ENCODE results near the gene AGBL4.

The AGBL4 gene

GRCh38 chr1:48680411-48681035 is 1343.2 kb downstream of the AGBL4 start:
- no peak for DNase-seq (ENCODE audit: low read depth)

GRCh38 chr1:48679859-48680258 is 1343.9 kb downstream of the AGBL4 start:
- DNase-seq (ENCODE audit: low read depth): no peak

GRCh38 chr1:48678710-48679505 is 1344.8 kb downstream of the AGBL4 start:
- no peak for DNase-seq (ENCODE audit: low read depth)

GRCh38 chr1:48677306-48678287 is 1346.2 kb downstream of the AGBL4 start:
- DNase-seq (ENCODE audit: low read depth): no peak

- DNase-seq (ENCODE audit: low read depth): no peak
Measured at GRCh38 chr1:48676822-48677221, 1346.9 kb downstream of the AGBL4 start.

GRCh38 chr1:48676376-48676775 is 1347.4 kb downstream of the AGBL4 start:
- no peak for DNase-seq (ENCODE audit: low read depth)

- DNase-seq (ENCODE audit: low read depth): no peak
Measured at GRCh38 chr1:48675251-48675650, 1348.5 kb downstream of the AGBL4 start.

GRCh38 chr1:48674641-48675040 is 1349.1 kb downstream of the AGBL4 start:
- DNase-seq (ENCODE audit: low read depth): peak; percentile 45

- DNase-seq (ENCODE audit: low read depth): no peak
Measured at GRCh38 chr1:48673332-48674105, 1350.2 kb downstream of the AGBL4 start.

GRCh38 chr1:48671578-48671977 is 1352.2 kb downstream of the AGBL4 start:
- DNase-seq (ENCODE audit: low read depth): no peak

GRCh38 chr1:48670234-48671020 is 1353.3 kb downstream of the AGBL4 start:
- DNase-seq (ENCODE audit: low read depth): no peak

GRCh38 chr1:48668339-48668738 is 1355.4 kb downstream of the AGBL4 start:
- DNase-seq (ENCODE audit: low read depth): no peak

GRCh38 chr1:48667782-48668181 is 1356.0 kb downstream of the AGBL4 start:
- no peak for DNase-seq (ENCODE audit: low read depth)

GRCh38 chr1:48665708-48666407 is 1357.9 kb downstream of the AGBL4 start:
- DNase-seq (ENCODE audit: low read depth): no peak

GRCh38 chr1:48661726-48662463 is 1361.9 kb downstream of the AGBL4 start:
- no peak for DNase-seq (ENCODE audit: low read depth)

GRCh38 chr1:48659801-48660200 is 1364.0 kb downstream of the AGBL4 start:
- no peak for DNase-seq (ENCODE audit: low read depth)

- no peak for DNase-seq (ENCODE audit: low read depth)
Measured at GRCh38 chr1:48657413-48657812, 1366.3 kb downstream of the AGBL4 start.

- DNase-seq (ENCODE audit: low read depth): no peak
Measured at GRCh38 chr1:48654606-48655210, 1369.0 kb downstream of the AGBL4 start.

GRCh38 chr1:48652334-48652733 is 1371.4 kb downstream of the AGBL4 start:
- no peak for DNase-seq (ENCODE audit: low read depth)

All from non-pigmented ciliary epithelial cell (primary cell).